Bone marrow (tissue), 2 donors: ENCODE results near the gene SUN3.

Experiments
- DNase-seq, 2 donors: peaks; one replicate each; lab custom pipeline; 2025; lab: John Stamatoyannopoulos, UW

Gene SUN3

GRCh38 chr7:48028938-48029337 is at the start of gene SUN3:
Gene SUN3, minus strand, starts transcription at chr7:48029107. Its CDS starts 169 bp downstream, at chr7:48028938.
- DNase-seq: no peak

- DNase-seq: no peak
Observed at GRCh38 chr7:48078470-48078869, 49.6 kb upstream of the SUN3 start.

GRCh38 chr7:48077423-48077822 is 48.5 kb upstream of the SUN3 start:
- no peak for DNase-seq

GRCh38 chr7:48074204-48074654 is 45.3 kb upstream of the SUN3 start:
- DNase-seq: no peak

GRCh38 chr7:48067475-48067874 is 38.6 kb upstream of the SUN3 start:
- DNase-seq: no peak

- no peak for DNase-seq
Observed at GRCh38 chr7:48063985-48064384, 35.1 kb upstream of the SUN3 start.

- no peak for DNase-seq
Observed at GRCh38 chr7:48059706-48060105, 30.8 kb upstream of the SUN3 start.

GRCh38 chr7:48058990-48059389 is 30.1 kb upstream of the SUN3 start:
- DNase-seq: no peak

GRCh38 chr7:48053736-48054135 is 24.8 kb upstream of the SUN3 start:
- DNase-seq: no peak

- DNase-seq: no peak
Observed at GRCh38 chr7:48052748-48053147, 23.8 kb upstream of the SUN3 start.

- DNase-seq: no peak
Observed at GRCh38 chr7:48049850-48050249, 20.9 kb upstream of the SUN3 start.

- DNase-seq: no peak
Observed at GRCh38 chr7:48048113-48048512, 19.2 kb upstream of the SUN3 start.

GRCh38 chr7:48046458-48046857 is 17.6 kb upstream of the SUN3 start:
- DNase-seq: no peak

- no peak for DNase-seq
Observed at GRCh38 chr7:48045195-48045765, 16.4 kb upstream of the SUN3 start.

- no peak for DNase-seq
Observed at GRCh38 chr7:48042636-48043035, 13.7 kb upstream of the SUN3 start.

- no peak for DNase-seq
Observed at GRCh38 chr7:48042216-48042615, 13.3 kb upstream of the SUN3 start.

- DNase-seq: no peak
Observed at GRCh38 chr7:48041653-48041970, 12.7 kb upstream of the SUN3 start.

- DNase-seq: no peak
Observed at GRCh38 chr7:48040944-48041652, 12.2 kb upstream of the SUN3 start.

- DNase-seq: no peak
Observed at GRCh38 chr7:48038815-48039506, 10.1 kb upstream of the SUN3 start.

GRCh38 chr7:48035967-48036478 is 7.1 kb upstream of the SUN3 start:
- no peak for DNase-seq

- peak; percentile 56 to 74 for DNase-seq
Observed at GRCh38 chr7:48035301-48035966, 6.5 kb upstream of the SUN3 start, which contains the start of gene C7orf57. Gene C7orf57, plus strand, starts transcription at chr7:48035543. Its CDS starts 766 bp downstream, at chr7:48036309.

- no peak for DNase-seq
Observed at GRCh38 chr7:48033922-48034321, 5.0 kb upstream of the SUN3 start.

GRCh38 chr7:48031111-48031510 is 2.2 kb upstream of the SUN3 start:
- no peak for DNase-seq
